GM18519 (cell line): ENCODE results near the gene AP5Z1.
"Not testable (repeated sequence)": the region's sequence is repeated elsewhere in the genome, so short reads cannot be mapped to it uniquely, and the experiment has no call there.

Experiments
- ATAC-seq: cut with Tn5 transposase; IDR thresholded peaks from one replicate; pipeline ENCODE4 v1.9.1; 2021; ENCODE audit warnings: mild to moderate bottlenecking, moderate library complexity; ENCODE audit not compliant: unreplicated experiment, low FRiP score

The AP5Z1 gene

GRCh38 chr7:4799508-4800268, 24.3 kb downstream of the AP5Z1 start:
- no peak for ATAC-seq

DNA sequence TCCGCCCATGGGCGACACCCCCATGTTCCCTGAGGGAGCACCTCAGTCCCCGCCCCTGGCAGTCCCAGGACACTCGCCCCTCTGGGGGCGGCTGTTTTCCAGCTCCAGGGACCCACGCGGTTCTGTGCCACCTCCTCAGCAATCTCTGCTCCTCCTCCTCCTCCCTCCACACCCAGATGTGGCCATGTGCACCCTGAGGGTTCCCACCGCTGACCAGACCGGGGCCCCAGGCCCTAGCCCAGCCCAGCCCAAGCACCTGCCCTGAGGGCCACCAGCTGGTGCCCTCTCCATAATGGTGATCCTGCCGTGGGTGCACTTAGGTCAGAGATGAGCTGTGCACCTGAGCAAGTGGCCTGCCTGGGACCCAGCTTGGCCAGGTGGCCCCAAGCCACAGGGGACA, 25.1 kb downstream of the AP5Z1 start:
- no peak for ATAC-seq

- no peak for ATAC-seq
Observed at GRCh38 chr7:4800926-4801838, 25.8 kb downstream of the AP5Z1 start.

DNA sequence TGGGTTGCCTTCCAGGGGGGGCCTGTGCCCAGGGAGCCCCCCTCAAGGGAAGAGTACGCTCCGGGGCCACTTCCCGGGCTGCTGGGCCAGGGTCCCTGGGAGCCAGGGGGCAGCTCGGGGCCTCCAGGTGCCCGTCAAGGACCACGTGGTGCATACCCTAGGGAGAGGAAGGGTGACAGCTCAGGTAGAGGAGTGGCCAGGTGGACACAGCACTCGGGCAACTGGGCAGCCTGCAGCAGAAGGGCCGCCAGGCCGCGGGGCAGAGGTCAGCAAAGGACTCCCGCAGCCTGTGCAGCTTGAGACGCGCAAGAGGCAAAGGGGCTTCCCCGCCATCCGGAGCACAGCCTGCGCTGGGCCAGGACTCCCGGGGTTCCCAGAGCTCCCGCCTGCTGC, 26.4 kb downstream of the AP5Z1 start:
- ATAC-seq, result no peak

- ATAC-seq, result not testable (repeated sequence)
Observed at GRCh38 chr7:4802577-4802976, 27.2 kb downstream of the AP5Z1 start.

DNA sequence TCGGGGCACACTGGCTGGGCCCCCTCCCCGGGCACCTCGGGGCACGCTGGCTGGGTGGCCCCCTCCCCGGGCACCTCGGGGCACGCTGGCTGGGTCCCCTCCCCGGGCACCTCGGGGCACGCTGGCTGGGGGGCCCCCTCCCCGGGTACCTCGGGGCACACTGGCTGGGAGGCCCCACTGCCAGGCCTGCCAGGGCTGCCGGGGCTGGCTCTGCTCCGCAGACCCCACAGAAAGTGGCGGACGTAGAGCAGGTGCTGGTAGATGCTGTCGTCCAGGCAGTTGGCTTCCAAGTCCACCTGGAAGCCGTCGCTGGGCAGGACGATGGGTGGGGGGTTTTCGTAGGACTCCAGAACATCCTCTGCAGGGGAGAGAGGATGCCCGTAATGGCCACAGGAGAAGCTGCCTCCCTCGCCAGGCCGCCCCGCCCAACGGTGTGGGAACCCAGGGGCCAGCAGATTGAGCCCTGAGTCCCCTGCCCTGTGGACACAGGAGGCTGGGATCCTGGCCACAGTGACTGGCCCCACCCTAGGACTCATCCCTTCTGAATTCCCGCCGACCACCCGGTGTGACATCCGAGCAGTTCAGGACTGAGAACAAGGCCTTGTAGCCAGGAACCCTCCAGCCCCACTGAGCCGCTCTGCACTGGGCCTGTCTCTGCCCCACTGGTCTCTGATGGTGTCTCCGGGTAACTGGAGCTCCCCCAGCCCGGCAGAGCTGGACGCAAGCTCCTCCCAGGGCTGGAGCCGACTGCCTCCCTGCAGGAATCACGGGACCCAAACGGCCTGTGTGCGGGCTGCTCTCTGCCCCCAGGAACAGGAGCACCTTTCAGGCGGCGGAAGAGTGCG, 28.2 kb downstream of the AP5Z1 start:
- ATAC-seq, result no peak

- ATAC-seq, result no peak
Observed at GRCh38 chr7:4805110-4805983, 29.9 kb downstream of the AP5Z1 start.

DNA sequence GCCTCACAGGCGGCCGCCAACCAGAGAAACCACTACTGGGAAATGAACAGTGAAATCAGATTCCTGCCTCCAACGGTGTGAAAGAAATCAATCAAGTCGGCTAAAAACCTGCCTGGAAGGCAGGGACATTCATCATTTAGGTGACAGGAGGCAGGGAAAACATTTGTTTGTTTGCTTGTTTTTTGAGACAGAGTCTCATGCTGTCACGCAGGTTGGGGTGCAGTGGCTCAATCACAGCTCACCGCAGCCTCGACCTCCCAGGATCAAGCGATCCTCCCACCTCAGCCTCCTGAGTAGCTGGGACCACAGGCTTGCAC, 30.5 kb downstream of the AP5Z1 start:
- no peak for ATAC-seq

GRCh38 chr7:4806983-4807597, 31.7 kb downstream of the AP5Z1 start:
- ATAC-seq, result no peak

DNA sequence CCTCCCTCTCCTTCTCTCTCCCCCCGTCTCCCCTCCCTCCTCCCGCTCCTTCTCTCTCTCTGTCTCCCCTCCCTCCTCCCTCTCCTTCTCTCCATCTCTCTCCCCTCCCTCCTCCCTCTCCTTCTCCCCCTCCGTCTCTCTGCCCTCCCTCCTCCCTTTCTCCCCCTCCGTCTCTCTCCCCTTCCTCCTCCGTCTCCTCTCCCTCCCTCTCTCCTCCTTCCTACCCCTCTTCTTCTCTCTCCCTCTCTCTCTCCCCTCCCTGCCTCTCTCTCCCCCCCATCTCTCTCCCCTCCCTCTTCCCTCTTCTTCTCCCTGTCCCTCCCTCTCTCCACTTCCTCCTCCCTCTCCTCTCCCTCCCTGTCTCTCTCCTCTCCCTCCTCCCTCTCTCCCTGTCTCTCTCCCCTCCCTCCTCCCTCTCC, 32.2 kb downstream of the AP5Z1 start:
- ATAC-seq, result no peak

GRCh38 chr7:4808026-4808425, 32.6 kb downstream of the AP5Z1 start:
- ATAC-seq, result no peak

- no peak for ATAC-seq
Observed at GRCh38 chr7:4808565-4808964, 33.1 kb downstream of the AP5Z1 start.

DNA sequence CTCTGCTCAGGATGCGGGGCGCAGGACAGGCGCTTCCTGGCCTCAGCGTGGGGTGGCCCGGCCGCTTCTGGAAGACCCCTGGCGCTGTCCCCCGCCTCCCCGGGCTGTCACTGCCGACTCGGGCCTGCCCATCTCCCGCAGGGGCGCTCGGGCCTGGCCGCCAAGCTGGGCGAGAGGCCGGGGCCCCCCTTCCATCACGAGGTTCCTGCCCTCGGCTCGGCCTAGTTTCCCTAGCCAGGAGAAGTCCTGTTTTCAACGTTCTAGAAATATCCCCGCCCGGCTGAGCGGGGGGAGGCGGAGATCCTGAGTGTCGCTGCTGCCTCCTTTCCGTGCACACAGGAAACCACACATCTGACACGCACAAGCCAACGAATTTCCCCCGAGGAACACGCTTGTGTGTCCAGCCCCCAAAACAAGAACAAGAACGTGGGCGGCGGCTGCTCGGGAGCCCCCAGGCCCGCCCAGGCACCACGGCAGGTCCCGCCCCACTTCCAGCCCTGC, 33.7 kb downstream of the AP5Z1 start:
- ATAC-seq, result no peak

GRCh38 chr7:4809666-4810065, 34.2 kb downstream of the AP5Z1 start:
- ATAC-seq, result no peak

DNA sequence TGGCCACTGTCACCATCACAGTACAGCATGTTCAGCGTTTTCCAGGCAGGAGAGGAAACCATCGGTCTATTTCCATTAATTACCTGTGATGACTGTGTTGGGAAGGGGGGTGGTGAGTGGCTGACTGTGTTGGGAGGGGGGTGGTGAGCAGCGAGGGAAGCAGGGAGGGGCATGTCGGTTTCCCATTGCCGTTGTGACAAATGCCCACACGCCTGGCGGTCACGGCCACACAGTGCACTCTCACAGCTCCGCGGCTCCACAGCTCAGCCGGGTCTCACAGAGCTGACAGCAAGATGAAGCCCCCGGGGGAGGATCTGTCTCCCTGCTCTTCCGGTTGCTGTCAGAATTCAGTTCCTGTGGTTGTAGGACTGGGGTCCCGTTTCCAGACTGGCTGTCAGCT, 39.0 kb downstream of the AP5Z1 start:
- no peak for ATAC-seq

GRCh38 chr7:4815121-4815520, 39.7 kb downstream of the AP5Z1 start:
- no peak for ATAC-seq

DNA sequence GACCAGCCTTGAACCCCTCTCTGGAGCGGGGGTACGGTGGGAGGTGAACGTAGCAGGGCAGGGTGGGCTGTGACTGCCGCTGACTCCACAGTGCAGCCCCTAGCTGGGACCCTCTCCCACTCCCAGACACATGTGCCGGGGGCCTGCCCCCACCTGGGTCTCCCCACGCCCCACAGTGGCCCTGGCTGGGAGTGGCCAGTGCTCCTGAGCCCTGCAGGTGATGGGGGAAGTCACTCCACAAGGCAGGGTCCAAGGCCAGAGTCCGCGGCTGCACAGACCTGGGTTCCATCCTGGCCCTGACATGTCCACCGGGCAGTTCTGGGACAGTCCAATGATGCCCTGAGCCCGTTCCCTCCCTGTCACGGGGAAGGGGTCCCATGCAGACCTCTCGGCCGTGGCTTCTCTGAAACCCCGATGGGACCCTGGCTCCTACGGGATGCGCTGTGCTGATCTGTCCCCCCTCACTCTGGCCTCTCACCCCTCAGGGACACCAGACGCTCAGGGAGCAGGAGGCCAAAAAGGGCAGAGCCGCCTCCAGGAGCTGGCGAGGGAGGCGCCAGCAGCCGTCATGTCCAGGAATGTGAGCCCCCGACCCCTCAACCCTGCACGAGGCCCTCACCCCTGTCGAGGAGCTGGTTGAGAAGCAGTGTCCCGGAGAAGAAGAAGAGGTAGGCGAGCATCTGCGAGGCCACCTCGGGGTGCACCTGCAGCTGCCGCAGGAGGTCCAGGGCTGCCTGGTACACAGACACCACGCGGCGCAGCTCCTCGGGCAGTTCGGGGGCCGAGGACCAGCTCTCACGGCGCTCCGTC, 40.4 kb downstream of the AP5Z1 start:
- no peak for ATAC-seq

DNA sequence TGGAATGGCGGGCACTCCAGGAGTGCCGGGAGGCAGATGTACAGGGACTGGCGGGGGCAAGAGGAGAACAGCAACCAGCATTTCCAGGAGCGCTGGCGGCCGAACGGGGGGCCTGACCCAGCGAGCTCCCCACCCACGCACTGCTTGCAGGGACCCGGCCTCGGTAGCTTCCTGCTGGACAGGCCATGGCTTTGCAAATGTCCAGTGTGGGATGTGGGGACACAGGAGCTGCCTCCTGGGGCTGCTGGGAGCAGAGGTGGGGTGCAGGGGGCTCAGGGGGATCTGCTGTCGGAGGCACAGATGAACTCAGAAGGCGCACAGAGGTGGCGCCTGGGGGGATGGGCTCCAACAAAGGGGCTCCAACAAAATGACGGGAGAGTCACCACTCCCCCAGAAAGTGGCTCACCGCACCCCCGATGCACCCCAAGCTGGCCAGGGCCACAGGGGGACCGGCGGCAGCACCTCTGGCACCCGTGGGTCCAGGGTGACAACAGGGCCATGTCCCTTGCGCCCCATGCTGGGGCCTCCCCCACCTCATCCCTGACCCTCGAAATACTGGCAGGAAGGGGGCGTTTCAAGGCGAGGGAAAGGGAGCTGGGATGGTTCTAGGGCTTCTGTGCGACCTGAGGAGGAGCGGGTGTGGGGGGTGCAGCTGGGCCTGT, 41.1 kb downstream of the AP5Z1 start:
- no peak for ATAC-seq
